ENCODE data around the gene GALNT2.

GALNT2 gene

DNA sequence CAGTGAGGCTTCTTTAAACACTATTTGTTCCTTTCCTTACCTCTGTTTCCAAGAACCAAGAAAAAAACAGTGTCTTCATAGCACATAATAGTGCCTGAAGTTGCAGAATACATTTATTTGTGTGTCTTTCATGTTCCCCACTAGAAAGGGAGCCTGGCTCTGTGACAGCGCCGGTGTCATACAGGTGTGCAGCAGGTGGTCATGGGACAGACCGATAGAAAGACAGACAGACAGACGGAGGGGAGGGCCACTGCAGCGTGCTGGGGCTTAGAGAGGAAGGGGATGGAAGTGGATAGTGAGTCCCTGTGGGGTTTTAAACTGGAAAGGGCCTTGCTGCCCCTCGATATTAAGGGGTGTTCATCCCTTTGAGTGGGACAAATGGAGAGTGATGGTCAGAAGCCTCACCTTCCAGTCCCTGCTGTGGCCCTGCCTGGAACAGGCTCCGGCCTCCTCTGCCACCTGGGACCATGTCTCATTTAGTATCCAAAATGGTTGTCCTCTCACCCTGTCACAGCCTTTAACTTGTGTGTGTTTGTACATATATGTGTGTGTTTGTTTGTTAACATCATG lies 206.2 kb downstream of the GALNT2 start:
- peaks cover 96% of the 10 kb centered on the region for H3K36me3 ChIP-seq (ENCODE audit: insufficient read depth, low read length)
- no peak for ATAC-seq (ENCODE audit: insufficient read depth, low read depth)

DNA sequence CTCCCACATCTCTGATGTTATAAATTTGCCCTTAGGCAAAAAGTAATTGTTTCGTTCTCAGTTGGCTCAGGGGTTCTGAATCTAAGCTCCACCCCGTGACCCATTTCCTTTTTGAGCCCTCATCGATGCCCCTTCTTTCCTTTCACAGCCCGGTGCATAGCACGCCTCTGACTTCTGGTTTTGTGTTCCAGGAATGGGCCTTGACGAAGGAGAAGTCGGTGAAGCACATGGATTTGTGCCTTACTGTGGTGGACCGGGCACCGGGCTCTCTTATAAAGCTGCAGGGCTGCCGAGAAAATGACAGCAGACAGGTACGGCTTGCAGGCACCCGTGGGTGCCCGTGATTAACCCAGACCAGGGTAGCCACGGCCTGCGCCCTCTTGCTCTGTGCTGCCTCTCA lies 207.2 kb downstream of the GALNT2 start:
- Histone ChIP-seq H3K27me3 (ENCODE audit: insufficient read depth, low read length, poor library complexity) (no peaks in the 10 kb centered on the region), H3K4me1 (ENCODE audit: insufficient read depth, low read length) (no peaks in the 10 kb centered on the region), H3K27ac (ENCODE audit: low read length) (no peak overlapping the region), H4K20me1 (ENCODE audit: insufficient read depth, low read length) (peaks cover 47% of the 10 kb centered on the region), H3K4me3 (ENCODE audit: low read depth in 1 of 2, low read length in 2 of 2) (no peak overlapping the region), H3K36me3 (ENCODE audit: insufficient read depth, low read length) (peaks cover 96% of the 10 kb centered on the region), H3K79me2 (ENCODE audit: insufficient read depth, low read length) (peaks cover 7% of the 10 kb centered on the region; the same call in 1 of the 2 replicates), H2AFZ (ENCODE audit: low read depth, low read length) (no peak overlapping the region), H3K9me3 (ENCODE audit: insufficient read depth, low read length, severe bottlenecking) (no peaks in the 10 kb centered on the region), H3K9ac (ENCODE audit: low read depth, low read length) (no peak overlapping the region), H3K4me2 (ENCODE audit: insufficient read depth, low read length) (no peak overlapping the region)
- no peak for ATAC-seq (ENCODE audit: insufficient read depth, low read depth)
- no peak for DNase-seq
- TF ChIP-seq EZH2 (IDR thresholded peaks at IDR 0.05; ENCODE audit: borderline replicate concordance, low read depth, low read length, severe bottlenecking) (no peak), CTCF (IDR thresholded peaks at IDR 0.05; ENCODE audit: borderline replicate concordance, extremely low read depth, low read length, poor library complexity, severe bottlenecking) (no peak)

More for the DNA sequence above, 206.2 kb downstream of the GALNT2 start:
- TF ChIP-seq CTCF (IDR thresholded peaks at IDR 0.05; ENCODE audit: borderline replicate concordance, extremely low read depth, low read length, poor library complexity, severe bottlenecking) (no peak), EZH2 (IDR thresholded peaks at IDR 0.05; ENCODE audit: borderline replicate concordance, low read depth, low read length, severe bottlenecking) (no peak)
- no peaks in the 10 kb centered on the region for H3K27me3 ChIP-seq (ENCODE audit: insufficient read depth, low read length, poor library complexity)
- H3K27ac ChIP-seq (ENCODE audit: low read length) = no peak overlapping the region
- DNase-seq = no peak
- no peak overlapping the region for H3K9ac ChIP-seq (ENCODE audit: low read depth, low read length)
- peaks cover 41% of the 10 kb centered on the region for H4K20me1 ChIP-seq (ENCODE audit: insufficient read depth, low read length)
- H3K9me3 ChIP-seq (ENCODE audit: insufficient read depth, low read length, severe bottlenecking) = no peaks in the 10 kb centered on the region
- no peak overlapping the region for H3K4me2 ChIP-seq (ENCODE audit: insufficient read depth, low read length)
- H2AFZ ChIP-seq (ENCODE audit: low read depth, low read length) = no peak overlapping the region
- no peaks in the 10 kb centered on the region for H3K4me1 ChIP-seq (ENCODE audit: insufficient read depth, low read length)
- H3K79me2 ChIP-seq (ENCODE audit: insufficient read depth, low read length) = peaks cover 13% of the 10 kb centered on the region; the same call in 1 of the 2 replicates
- no peak overlapping the region for H3K4me3 ChIP-seq (ENCODE audit: low read depth in 1 of 2, low read length in 2 of 2)

GRCh38 chr1:230276401-230276800 lies 209.4 kb downstream of the GALNT2 start:
- Histone ChIP-seq H3K36me3 (ENCODE audit: insufficient read depth, low read length) (peaks cover 98% of the 10 kb centered on the region), H3K27ac (ENCODE audit: low read length) (no peak overlapping the region), H4K20me1 (ENCODE audit: insufficient read depth, low read length) (peaks cover 56% of the 10 kb centered on the region), H3K9me3 (ENCODE audit: insufficient read depth, low read length, severe bottlenecking) (no peaks in the 10 kb centered on the region), H3K4me1 (ENCODE audit: insufficient read depth, low read length) (no peaks in the 10 kb centered on the region), H3K9ac (ENCODE audit: low read depth, low read length) (no peak overlapping the region), H3K4me3 (ENCODE audit: low read depth in 1 of 2, low read length in 2 of 2) (no peak overlapping the region), H2AFZ (ENCODE audit: low read depth, low read length) (no peak overlapping the region), H3K79me2 (ENCODE audit: insufficient read depth, low read length) (peaks cover 7% of the 10 kb centered on the region; the same call in 1 of the 2 replicates), H3K27me3 (ENCODE audit: insufficient read depth, low read length, poor library complexity) (no peaks in the 10 kb centered on the region), H3K4me2 (ENCODE audit: insufficient read depth, low read length) (no peak overlapping the region)
- DNase-seq (no peak), ATAC-seq (ENCODE audit: insufficient read depth, low read depth) (no peak)
- no peak for TF ChIP-seq EZH2 (IDR thresholded peaks at IDR 0.05; ENCODE audit: borderline replicate concordance, low read depth, low read length, severe bottlenecking)
- TF ChIP-seq CTCF (IDR thresholded peaks at IDR 0.05; ENCODE audit: borderline replicate concordance, extremely low read depth, low read length, poor library complexity, severe bottlenecking) = no peak

Measured in DND-41 (cell line).